CD4-positive, alpha-beta memory T cell (primary cell): ENCODE measurements around the gene HSPA14. TPM values are rescaled to one million over a fixed set of nuclear protein-coding genes. Genes with fewer than 3 reads are reported as not detected.
"Not testable (repeated sequence)": the region's sequence is repeated elsewhere in the genome, so short reads cannot be mapped to it uniquely, and the experiment has no call there.

Experiments
- CTCF ChIA-PET: fragments of 350-600 bp; sonication (Branson Sonifier 250); formaldehyde crosslinking; loops from one replicate; lab custom pipeline; 2021; ENCODE audit warnings: inconsistent platforms; ENCODE audit not compliant: partially characterized antibody; lab: Charles Lee
- POLR2A ChIA-PET: fragments of 350-600 bp; sonication (Branson Sonifier 250); formaldehyde crosslinking; loops from one replicate; lab custom pipeline; 2021; ENCODE audit not compliant: partially characterized antibody; lab: Charles Lee
- DNase-seq, 5 donors: peaks; one replicate each; pipeline versions ENCODE4 v3.0.0 to v3.0.0-alpha.2; 2020 to 2022; ENCODE audit warnings: mixed read lengths in 1 of 5
- H3K27ac ChIP-seq: one replicate; pipeline ENCODE4 v1.7.0; 2013; ENCODE audit warnings: low read depth, low read length
- H3K27me3 ChIP-seq: 2 replicates; pipeline ENCODE4 v1.7.0; 2013; ENCODE audit warnings: mild to moderate bottlenecking, low read length, moderate library complexity; ENCODE audit not compliant: insufficient read depth
- H3K36me3 ChIP-seq: 2 replicates; pipeline ENCODE4 v1.7.0; 2013; ENCODE audit warnings: mild to moderate bottlenecking, low read length, moderate library complexity; ENCODE audit not compliant: insufficient read depth
- H3K4me1 ChIP-seq: 2 replicates; pipeline ENCODE4 v1.7.0; 2013; ENCODE audit warnings: mild to moderate bottlenecking, low read length, moderate library complexity; ENCODE audit not compliant: insufficient read depth
- H3K4me3 ChIP-seq, 2 donors: one replicate each; pipeline ENCODE4 v1.7.0; 2013; ENCODE audit warnings: low read length in 2 of 2, mild to moderate bottlenecking in 1 of 2
- H3K9me3 ChIP-seq, 2 donors: one replicate each; pipeline ENCODE4 v1.7.0; 2013; ENCODE audit warnings: low read length in 2 of 2, control low read depth in 1 of 2; ENCODE audit not compliant: control insufficient read depth in 1 of 2
- H3K27ac Mint-ChIP-seq, 7 donors: one replicate each; pipeline ENCODE4 v1.8.0; 2020 to 2021; ENCODE audit warnings: mixed read lengths in 7 of 7, mild to moderate bottlenecking in 6 of 7, inconsistent platforms in 3 of 7, moderate library complexity in 3 of 7
- H3K27me3 Mint-ChIP-seq, 2 donors: one replicate each; pipeline ENCODE4 v1.8.0; 2020 to 2021; ENCODE audit warnings: mixed read lengths in 2 of 2
- H3K36me3 Mint-ChIP-seq, 2 donors: one replicate each; pipeline ENCODE4 v1.8.0; 2020 to 2021; ENCODE audit warnings: mixed read lengths in 2 of 2, inconsistent platforms in 1 of 2, mild to moderate bottlenecking in 1 of 2
- H3K4me1 Mint-ChIP-seq, 4 donors: one replicate each; pipeline ENCODE4 v1.8.0; 2020 to 2021; ENCODE audit warnings: mixed read lengths in 4 of 4, mild to moderate bottlenecking in 1 of 4
- H3K4me3 Mint-ChIP-seq, 8 donors: one replicate each; pipeline ENCODE4 v1.8.0; 2020 to 2021; ENCODE audit warnings: mixed read lengths in 8 of 8, mild to moderate bottlenecking in 7 of 8, moderate library complexity in 6 of 8, inconsistent platforms in 3 of 8
- H3K9me3 Mint-ChIP-seq, 8 donors: one replicate each; pipeline ENCODE4 v1.8.0; 2020 to 2021; ENCODE audit warnings: mixed read lengths in 8 of 8, mild to moderate bottlenecking in 5 of 8, inconsistent platforms in 3 of 8, moderate library complexity in 1 of 8
- intact Hi-C: fragments of 100-400 bp; cut with micrococcal nuclease; formaldehyde crosslinking; loops from one replicate; pipeline ENCODE4 v1.15.1; 2023
- polyA plus RNA-seq, 2 donors: library from polyadenylated mRNA; unstranded; fragments of 300-500 nt; fragmentation: Illumina TruSeq; gene quantifications; one replicate each; pipeline ENCODE4 v1.2.3, GENCODE V29; 2021
- total RNA-seq, 2 experiments: library from RNA; stranded (reverse); gene quantifications; one replicate each; pipeline ENCODE4 v1.2.3, GENCODE V29; 2021

HSPA14 gene
- total and polyA plus RNA-seq, 4 experiments from 2014 or later = 16.0 to 18.7 (median 17.5) TPM

GRCh38 chr10:14905890-14906289 is 67.8 kb downstream of the HSPA14 start:
- Mint-ChIP-seq H3K4me1 (peaks cover 7 to 29% (median 9%) of the 10 kb centered on the region in 4 donors), H3K27ac (peak overlapping the region; percentile 15 to 78 (median 51)), H3K4me3 (no peak overlapping the region), H3K9me3 (peaks cover 0 to 3% (median 0%) of the 10 kb centered on the region in 8 donors), H3K27me3 (no peaks in the 10 kb centered on the region), H3K36me3 (peaks cover 35 to 37% of the 10 kb centered on the region in 2 donors)
- intact Hi-C loops = loop anchor here (2.0 kb wide), 1 partner anchor 27 kb away; the partner anchor contains the start of gene SUV39H2
- H3K36me3 ChIP-seq = peaks cover 31% of the 10 kb centered on the region
- H3K4me1 ChIP-seq = peaks cover 8% of the 10 kb centered on the region
- no peaks in the 10 kb centered on the region for H3K27me3 ChIP-seq
- DNase-seq = peak in 4 of 5 donors; percentile 7 to 26 (median 8)
- no peak overlapping the region for H3K4me3 ChIP-seq
- H3K9me3 ChIP-seq = no peaks in the 10 kb centered on the region
- ChIA-PET POLR2A (interaction anchor here (1.1 kb wide), 1 partner anchor 49 kb away, joined by 3 read pairs; the partner anchor contains the start of gene DCLRE1C), CTCF (interaction anchor here (0.7 to 3.0 kb wide), 3 partner anchors 14 to 26 kb away, joined by 3 to 13 read pairs (median 4); no protein-coding TSS in a partner anchor)
- H3K27ac ChIP-seq = no peak overlapping the region

- H3K27me3 ChIP-seq = no peaks in the 10 kb centered on the region
- ChIA-PET CTCF (no interaction called here), POLR2A (no interaction called here)
- H3K4me3 Mint-ChIP-seq = no peak overlapping the region
- peaks cover 0 to 3% (median 0%) of the 10 kb centered on the region in 8 donors for H3K9me3 Mint-ChIP-seq
- H3K36me3 Mint-ChIP-seq = peaks cover 44 to 46% of the 10 kb centered on the region in 2 donors
- H3K4me1 ChIP-seq = peaks cover 8% of the 10 kb centered on the region
- H3K27ac ChIP-seq = no peak overlapping the region
- no peak for DNase-seq
- no peak overlapping the region for H3K4me3 ChIP-seq
- no peak overlapping the region for H3K27ac Mint-ChIP-seq
- peaks cover 7 to 29% (median 9%) of the 10 kb centered on the region in 4 donors for H3K4me1 Mint-ChIP-seq
- H3K9me3 ChIP-seq = no peaks in the 10 kb centered on the region
- H3K27me3 Mint-ChIP-seq = no peaks in the 10 kb centered on the region
- H3K36me3 ChIP-seq = peaks cover 34% of the 10 kb centered on the region
- intact Hi-C loops = no loop called here
Observed at GRCh38 chr10:14906765-14907164, 68.7 kb downstream of the HSPA14 start.

DNA sequence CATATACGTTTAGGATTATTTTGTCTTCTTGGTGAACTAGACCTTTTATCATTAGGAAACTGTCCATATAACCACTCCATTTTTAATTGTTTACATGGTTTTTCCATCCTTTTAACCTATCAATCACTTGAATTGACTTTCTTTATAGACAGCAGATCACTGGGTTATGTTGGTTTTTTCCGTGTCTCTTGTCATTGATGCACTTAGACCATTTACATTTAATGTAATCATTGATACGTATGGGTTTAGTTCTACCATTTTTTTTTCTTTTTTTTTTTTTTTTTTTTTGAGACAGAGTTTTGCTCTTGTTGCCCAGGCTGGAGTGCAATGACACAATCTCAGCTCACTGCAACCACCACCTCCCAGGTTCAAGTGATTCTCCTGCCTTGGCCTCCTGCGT is 69.5 kb downstream of the HSPA14 start:
- POLR2A ChIA-PET = interaction anchor here (0.7 kb wide), 1 partner anchor 13 kb away, joined by 3 read pairs; no protein-coding TSS in a partner anchor
- H3K9me3 ChIP-seq, DNase-seq, H3K27me3 Mint-ChIP-seq, H3K4me1 ChIP-seq, intact Hi-C loops, H3K9me3 Mint-ChIP-seq, H3K4me3 ChIP-seq, H3K27ac ChIP-seq, H3K27me3 ChIP-seq, H3K4me3 Mint-ChIP-seq, H3K27ac Mint-ChIP-seq: not testable (repeated sequence)
- H3K36me3 ChIP-seq = peaks cover 34% of the 10 kb centered on the region
- CTCF ChIA-PET = interaction anchor here (1.0 kb wide), 1 partner anchor 112 kb away, joined by 5 read pairs; no protein-coding TSS in a partner anchor
- Mint-ChIP-seq H3K36me3 (peaks cover 49 to 51% of the 10 kb centered on the region in 2 donors), H3K4me1 (peaks cover 7 to 29% (median 9%) of the 10 kb centered on the region in 4 donors)

DNA sequence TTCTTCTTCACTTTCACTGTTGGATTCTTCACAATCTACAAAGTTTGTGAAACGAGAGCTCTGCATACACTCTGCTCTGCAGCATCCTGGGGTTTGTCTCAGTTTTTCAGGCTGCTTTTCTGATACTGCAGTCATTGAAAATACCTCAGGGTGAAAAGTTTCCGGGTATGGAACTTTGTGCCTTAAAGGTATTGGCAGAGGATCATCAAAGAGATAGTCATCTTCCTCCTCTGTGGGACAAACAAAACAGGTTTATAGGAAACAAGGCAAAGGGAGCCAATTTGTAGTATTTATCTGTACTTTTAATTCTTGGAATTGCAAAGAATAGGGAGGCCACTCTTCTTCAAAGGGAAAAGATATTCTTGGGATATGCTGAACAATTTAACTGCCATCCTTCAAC is 71.0 kb downstream of the HSPA14 start:
- H3K27me3 ChIP-seq = no peaks in the 10 kb centered on the region
- H3K9me3 ChIP-seq = no peaks in the 10 kb centered on the region
- H3K36me3 ChIP-seq = peaks cover 34% of the 10 kb centered on the region
- Mint-ChIP-seq H3K36me3 (peaks cover 58 to 64% of the 10 kb centered on the region in 2 donors), H3K27me3 (no peaks in the 10 kb centered on the region), H3K9me3 (peaks cover 0 to 3% (median 0%) of the 10 kb centered on the region in 8 donors), H3K4me3 (no peak overlapping the region), H3K4me1 (peaks cover 7 to 29% (median 9%) of the 10 kb centered on the region in 4 donors), H3K27ac (peak overlapping the region in 4 of 7 donors; percentile 6 to 65 (median 20))
- H3K27ac ChIP-seq = no peak overlapping the region
- intact Hi-C loops = no loop called here
- ChIA-PET CTCF (interaction anchor here (0.9 kb wide), 1 partner anchor 36 kb away, joined by 3 read pairs; no protein-coding TSS in a partner anchor), POLR2A (no interaction called here)
- DNase-seq = no peak
- H3K4me1 ChIP-seq = peaks cover 8% of the 10 kb centered on the region
- no peak overlapping the region for H3K4me3 ChIP-seq

DNA sequence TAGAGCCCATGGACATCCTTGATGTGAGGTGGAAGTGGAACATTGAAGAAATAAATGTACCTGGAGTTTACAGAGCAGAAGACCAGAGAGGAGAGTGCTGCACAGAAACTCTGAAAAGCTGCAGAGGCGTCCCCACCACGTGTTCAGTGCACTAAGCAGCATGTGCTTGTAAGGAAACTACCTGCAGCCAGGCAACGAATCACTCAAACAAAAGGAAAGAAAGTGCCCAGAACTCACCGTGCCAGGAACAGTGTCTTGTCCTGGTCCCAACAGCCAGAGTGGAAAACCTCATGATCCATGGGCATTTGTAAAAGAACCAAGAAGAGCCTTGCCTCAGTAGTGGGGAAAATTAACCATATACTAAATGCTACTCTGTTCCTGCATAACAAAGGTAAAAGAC is 72.8 kb downstream of the HSPA14 start:
- intact Hi-C loops = no loop called here

DNA sequence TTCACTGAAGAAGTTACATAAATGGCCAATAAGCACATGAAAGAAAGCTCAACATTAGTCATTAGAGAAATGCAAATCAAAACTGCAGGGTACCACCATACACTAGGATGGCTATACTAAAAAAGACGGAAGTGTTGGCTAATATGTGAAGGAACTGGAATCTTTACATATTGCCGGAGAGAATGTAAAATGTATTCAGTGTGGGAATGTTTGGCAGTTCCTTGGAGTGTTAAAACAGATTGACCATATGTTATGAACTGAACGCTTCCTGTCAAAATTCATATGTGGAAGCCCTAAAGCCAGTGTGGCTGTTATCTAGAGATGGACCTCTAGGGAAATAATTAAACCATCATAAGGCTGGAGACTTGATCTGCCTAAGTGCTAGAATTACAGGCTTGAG is 73.7 kb downstream of the HSPA14 start:
- Histone ChIP-seq H3K4me1 (peaks cover 10% of the 10 kb centered on the region), H3K27me3 (no peaks in the 10 kb centered on the region), H3K36me3 (peaks cover 37% of the 10 kb centered on the region), H3K9me3 (no peaks in the 10 kb centered on the region), H3K4me3 (no peak overlapping the region), H3K27ac (no peak overlapping the region)
- peaks cover 79 to 85% of the 10 kb centered on the region in 2 donors for H3K36me3 Mint-ChIP-seq
- peaks cover 8 to 22% (median 15%) of the 10 kb centered on the region in 4 donors for H3K4me1 Mint-ChIP-seq
- ChIA-PET POLR2A (no interaction called here), CTCF (no interaction called here)
- H3K27ac Mint-ChIP-seq = no peak overlapping the region
- H3K4me3 Mint-ChIP-seq = no peak overlapping the region
- H3K27me3 Mint-ChIP-seq = no peaks in the 10 kb centered on the region
- intact Hi-C loops = no loop called here
- peaks cover 0 to 7% (median 3%) of the 10 kb centered on the region in 8 donors for H3K9me3 Mint-ChIP-seq
- no peak for DNase-seq

More for the DNA sequence above, 72.8 kb downstream of the HSPA14 start:
- Histone ChIP-seq H3K4me1 (peaks cover 11% of the 10 kb centered on the region), H3K27me3 (no peaks in the 10 kb centered on the region), H3K36me3 (peaks cover 37% of the 10 kb centered on the region), H3K27ac (no peak overlapping the region), H3K4me3 (no peak overlapping the region), H3K9me3 (no peaks in the 10 kb centered on the region)
- Mint-ChIP-seq H3K4me1 (peaks cover 9 to 23% (median 15%) of the 10 kb centered on the region in 4 donors), H3K36me3 (peaks cover 73 to 78% of the 10 kb centered on the region in 2 donors), H3K9me3 (peaks cover 0 to 3% (median 0%) of the 10 kb centered on the region in 8 donors), H3K27ac (peak overlapping the region in 3 of 7 donors; percentile 13 to 55 (median 44)), H3K4me3 (no peak overlapping the region), H3K27me3 (no peaks in the 10 kb centered on the region)
- POLR2A ChIA-PET = no interaction called here
- DNase-seq = no peak
- CTCF ChIA-PET = no interaction called here

DNA sequence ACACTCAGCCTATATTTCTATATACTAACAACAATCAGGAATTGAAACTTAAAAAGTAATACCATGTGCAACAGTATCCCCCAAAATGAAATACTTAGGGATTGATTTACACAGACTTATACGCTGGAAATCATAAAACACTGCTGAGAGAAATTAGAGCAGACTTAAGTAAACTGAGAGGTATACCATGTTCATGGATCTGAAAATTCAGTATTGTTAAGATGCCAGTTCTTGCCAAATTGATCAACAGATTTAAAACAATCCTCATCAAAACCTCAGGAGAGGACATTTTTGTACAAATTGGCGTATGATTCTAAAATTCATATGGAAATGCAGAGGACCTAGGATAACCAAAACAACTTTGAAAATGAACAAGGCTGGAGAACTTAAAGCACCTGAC is 78.5 kb downstream of the HSPA14 start:
- Mint-ChIP-seq H3K9me3 (peaks cover 3 to 23% (median 16%) of the 10 kb centered on the region in 8 donors), H3K27me3 (no peaks in the 10 kb centered on the region), H3K4me3 (no peak overlapping the region), H3K4me1 (peaks cover 9 to 15% (median 13%) of the 10 kb centered on the region in 4 donors), H3K36me3 (peaks cover 84 to 90% of the 10 kb centered on the region in 2 donors), H3K27ac (no peak overlapping the region)
- no peaks in the 10 kb centered on the region for H3K27me3 ChIP-seq
- H3K9me3 ChIP-seq = peaks cover 0 to 3% of the 10 kb centered on the region in 2 donors
- no peak overlapping the region for H3K4me3 ChIP-seq
- POLR2A ChIA-PET = no interaction called here
- DNase-seq = no peak
- intact Hi-C loops = no loop called here
- peaks cover 39% of the 10 kb centered on the region for H3K36me3 ChIP-seq
- no peak overlapping the region for H3K27ac ChIP-seq
- peaks cover 10% of the 10 kb centered on the region for H3K4me1 ChIP-seq
- CTCF ChIA-PET = no interaction called here
